HG02623 (cell line): ENCODE data around the gene CLIP1.
A peak's percentile ranks its signal among the peaks of the same experiment; 100 is the strongest.
"Not testable (repeated sequence)": the region's sequence is repeated elsewhere in the genome, so short reads cannot be mapped to it uniquely, and the experiment has no call there.

Experiments used
- ATAC-seq: cut with Tn5 transposase; IDR thresholded peaks from one replicate; pipeline ENCODE4 v1.9.1; 2021; ENCODE audit warnings: moderate library complexity; ENCODE audit not compliant: unreplicated experiment

CLIP1 gene

GRCh38 chr12:122260735-122261134 lies 161.7 kb downstream of the CLIP1 start:
- ATAC-seq = not testable (repeated sequence)

- not testable (repeated sequence) for ATAC-seq
These were observed 163.5 kb downstream of the CLIP1 start for GRCh38 chr12:122258939-122259338.

GRCh38 chr12:122258462-122258861 lies 164.0 kb downstream of the CLIP1 start:
- ATAC-seq = not testable (repeated sequence)

- no peak for ATAC-seq
These were observed 171.9 kb downstream of the CLIP1 start for GRCh38 chr12:122250536-122250935.

- ATAC-seq = no peak
These were observed 172.4 kb downstream of the CLIP1 start for GRCh38 chr12:122250047-122250446.

GRCh38 chr12:122245553-122245952 lies 176.9 kb downstream of the CLIP1 start:
- ATAC-seq = no peak

- no peak for ATAC-seq
These were observed 177.7 kb downstream of the CLIP1 start for GRCh38 chr12:122244565-122245371.

- ATAC-seq = no peak
These were observed 178.5 kb downstream of the CLIP1 start for GRCh38 chr12:122243965-122244364.

- ATAC-seq = no peak
These were observed 183.6 kb downstream of the CLIP1 start for GRCh38 chr12:122238861-122239260.

- no peak for ATAC-seq
These were observed 186.7 kb downstream of the CLIP1 start for GRCh38 chr12:122235741-122236140.

- no peak for ATAC-seq
These were observed 189.8 kb downstream of the CLIP1 start for GRCh38 chr12:122232691-122233090.

GRCh38 chr12:122230798-122231197 lies 191.7 kb downstream of the CLIP1 start:
- ATAC-seq = no peak

GRCh38 chr12:122228092-122228491 lies 194.4 kb downstream of the CLIP1 start:
- no peak for ATAC-seq

GRCh38 chr12:122227341-122227740 lies 195.1 kb downstream of the CLIP1 start:
- no peak for ATAC-seq

GRCh38 chr12:122226366-122227125 lies 195.9 kb downstream of the CLIP1 start:
- ATAC-seq = peak; percentile 1

GRCh38 chr12:122225683-122226365 lies 196.6 kb downstream of the CLIP1 start, which contains the start of gene DIABLO:
DIABLO (minus strand) TSS chr12:122226052; CDS start chr12:122226014, 38 bp downstream.
- ATAC-seq = peak; percentile 94
